NCI-H1930 (cell line): ENCODE results near the gene ACSL6.

Experiments
- DNase-seq, 2 experiments: peaks; one replicate each; lab custom pipeline; 2025; lab: John Stamatoyannopoulos, UW

The ACSL6 gene

GRCh38 chr5:131999441-132000240, 11.8 kb downstream of the ACSL6 start:
- no peak for DNase-seq

GRCh38 chr5:131999041-131999440, 12.4 kb downstream of the ACSL6 start:
- DNase-seq = no peak

GRCh38 chr5:131998431-131999040, 12.9 kb downstream of the ACSL6 start:
- DNase-seq = no peak

GRCh38 chr5:131997727-131998117, 13.7 kb downstream of the ACSL6 start:
- no peak for DNase-seq

- no peak for DNase-seq
Measured at GRCh38 chr5:131997026-131997726, 14.3 kb downstream of the ACSL6 start.

GRCh38 chr5:131996210-131997025, 15.0 kb downstream of the ACSL6 start:
- no peak for DNase-seq

GRCh38 chr5:131994533-131995226, 16.8 kb downstream of the ACSL6 start:
- no peak for DNase-seq

- DNase-seq = no peak
Measured at GRCh38 chr5:131994090-131994489, 17.4 kb downstream of the ACSL6 start.

GRCh38 chr5:131993676-131994075, 17.8 kb downstream of the ACSL6 start:
- DNase-seq = no peak

GRCh38 chr5:131992370-131992769, 19.1 kb downstream of the ACSL6 start:
- DNase-seq = no peak

- no peak for DNase-seq
Measured at GRCh38 chr5:131991593-131992324, 19.7 kb downstream of the ACSL6 start.

- DNase-seq = no peak
Measured at GRCh38 chr5:131990716-131991115, 20.7 kb downstream of the ACSL6 start.

- DNase-seq = no peak
Measured at GRCh38 chr5:131988601-131989000, 22.9 kb downstream of the ACSL6 start.

GRCh38 chr5:131987251-131987650, 24.2 kb downstream of the ACSL6 start:
- DNase-seq = no peak

GRCh38 chr5:131986161-131986912, 25.1 kb downstream of the ACSL6 start:
- DNase-seq = no peak

- no peak for DNase-seq
Measured at GRCh38 chr5:131984956-131985665, 26.3 kb downstream of the ACSL6 start.

GRCh38 chr5:131983244-131983771, 28.1 kb downstream of the ACSL6 start:
- no peak for DNase-seq

GRCh38 chr5:131981516-131981915, 29.9 kb downstream of the ACSL6 start:
- DNase-seq = no peak

- no peak for DNase-seq
Measured at GRCh38 chr5:131980696-131981095, 30.8 kb downstream of the ACSL6 start.
